LoVo (cell line): Measurements from ENCODE around the gene SLC16A7.

Source experiments
- DNase-seq: peaks from one replicate; pipeline ENCODE4 v3.0.0-alpha.2; 2016; ENCODE audit warnings: low spot score

Gene SLC16A7

GRCh38 chr12:59624732-59625460, 29.1 kb downstream of the SLC16A7 start:
- no peak for DNase-seq

- no peak for DNase-seq
Observed at GRCh38 chr12:59626382-59626781, 30.6 kb downstream of the SLC16A7 start.

- DNase-seq: no peak
Observed at GRCh38 chr12:59627582-59627981, 31.8 kb downstream of the SLC16A7 start.

DNA sequence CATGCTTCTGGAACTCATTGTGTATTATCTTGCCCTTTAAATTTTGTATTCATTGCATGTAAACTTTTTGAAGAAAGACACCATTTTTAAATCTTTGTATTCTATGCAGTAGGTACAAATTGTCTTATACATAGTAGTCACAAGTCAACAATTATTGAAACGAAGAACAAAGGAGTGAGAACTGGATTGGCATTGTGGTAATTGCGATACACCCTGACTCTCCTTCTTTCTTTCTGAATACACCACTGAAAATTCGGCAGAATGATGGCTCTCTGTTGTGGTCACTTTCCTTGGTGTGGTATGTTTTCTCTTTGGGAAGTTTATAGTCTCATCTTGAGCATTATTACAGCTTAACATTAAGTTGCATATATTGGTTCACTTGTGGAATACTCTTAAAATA, 34.1 kb downstream of the SLC16A7 start:
- DNase-seq: no peak

DNA sequence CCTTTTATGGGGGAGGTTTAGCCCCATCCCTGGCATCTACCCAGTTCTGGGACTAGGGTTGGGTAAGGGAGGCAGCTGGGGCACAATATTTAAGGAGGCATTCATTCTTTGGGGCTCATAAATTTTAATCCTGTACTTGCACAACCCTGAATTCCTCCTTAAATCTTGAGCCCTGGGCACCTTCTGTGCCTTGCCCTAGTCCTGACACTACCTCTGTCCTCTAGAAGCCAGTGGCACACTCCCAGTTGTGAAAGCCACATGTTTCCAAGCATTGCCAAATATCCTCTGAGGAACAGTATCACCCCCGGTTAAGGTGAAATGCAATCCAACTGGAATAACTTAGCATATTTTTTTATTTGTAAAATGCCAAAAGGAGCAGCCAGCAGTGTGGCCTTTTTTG, 36.6 kb downstream of the SLC16A7 start:
- no peak for DNase-seq

DNA sequence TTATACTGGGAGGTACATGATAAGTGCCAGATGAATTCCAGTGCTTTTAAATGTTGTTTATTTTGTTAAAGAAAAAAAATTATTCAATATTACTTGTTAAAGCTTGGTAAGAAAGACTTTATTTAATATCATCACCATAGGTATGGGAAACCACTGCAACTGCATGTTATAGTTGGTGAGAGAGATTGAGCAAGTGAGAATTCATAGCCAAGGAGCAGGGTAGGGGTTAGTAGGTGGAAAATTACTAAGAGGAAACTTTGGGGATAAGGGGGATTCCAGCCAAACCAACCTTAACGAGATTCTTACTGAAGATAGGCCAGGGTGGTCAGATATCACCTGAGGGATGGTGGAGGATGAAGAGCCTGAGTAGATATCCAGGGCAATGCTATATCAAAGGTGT, 38.4 kb downstream of the SLC16A7 start:
- DNase-seq: no peak

DNA sequence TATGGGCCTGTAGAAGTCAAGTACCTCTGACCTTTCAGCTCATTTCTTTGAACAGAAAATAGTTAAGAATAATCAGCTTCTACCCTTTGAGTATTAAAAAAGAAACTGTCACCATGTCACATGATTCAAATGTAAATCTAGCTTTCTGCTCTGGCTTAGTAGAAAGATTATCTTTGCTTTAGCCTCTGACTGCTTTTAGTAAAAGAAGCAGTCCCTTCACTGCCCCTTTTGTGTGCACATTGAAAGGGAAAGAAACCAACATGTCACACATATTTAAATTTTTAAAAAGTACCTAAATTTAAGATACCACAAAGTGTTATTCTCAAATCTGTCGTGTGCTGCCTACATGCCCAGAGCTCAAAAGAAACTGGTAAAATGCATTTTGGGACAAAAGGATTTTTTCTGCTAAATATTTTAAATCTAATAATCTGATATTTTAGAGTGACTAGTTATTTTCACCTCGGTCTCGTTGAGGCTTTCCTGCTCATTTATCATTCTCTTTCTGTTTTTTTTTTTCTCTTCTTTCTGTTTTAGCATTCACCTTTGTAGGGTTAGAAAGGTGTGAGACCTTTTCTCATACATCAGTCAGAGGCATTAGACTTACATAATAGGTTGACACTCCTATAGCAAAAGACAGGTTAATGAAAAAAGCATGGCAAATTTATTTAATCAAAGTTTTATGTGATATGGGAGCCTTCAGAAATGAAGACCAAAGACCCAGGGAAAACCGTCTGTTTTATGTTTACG, 41.3 kb downstream of the SLC16A7 start:
- DNase-seq: no peak

DNA sequence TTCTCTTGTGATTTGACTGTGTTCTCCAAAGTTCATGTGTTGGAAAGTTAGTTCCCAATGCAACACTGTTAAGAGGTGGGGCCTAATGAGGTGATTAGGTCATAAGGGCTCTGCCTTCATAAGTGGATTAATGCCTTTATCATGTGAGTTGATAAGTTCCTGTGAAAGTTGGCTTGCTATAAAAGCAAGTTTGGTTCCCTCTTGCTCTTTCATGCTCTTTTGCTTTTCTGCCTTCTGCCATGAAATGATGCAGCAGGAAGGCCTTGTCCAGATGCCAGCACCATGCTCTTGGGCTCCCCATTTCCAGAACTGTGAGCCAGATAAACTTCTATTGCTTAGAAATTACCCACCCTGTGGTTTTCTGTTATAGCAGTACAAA, 41.9 kb downstream of the SLC16A7 start:
- no peak for DNase-seq

- no peak for DNase-seq
Observed at GRCh38 chr12:59643550-59643949, 47.7 kb downstream of the SLC16A7 start.

DNA sequence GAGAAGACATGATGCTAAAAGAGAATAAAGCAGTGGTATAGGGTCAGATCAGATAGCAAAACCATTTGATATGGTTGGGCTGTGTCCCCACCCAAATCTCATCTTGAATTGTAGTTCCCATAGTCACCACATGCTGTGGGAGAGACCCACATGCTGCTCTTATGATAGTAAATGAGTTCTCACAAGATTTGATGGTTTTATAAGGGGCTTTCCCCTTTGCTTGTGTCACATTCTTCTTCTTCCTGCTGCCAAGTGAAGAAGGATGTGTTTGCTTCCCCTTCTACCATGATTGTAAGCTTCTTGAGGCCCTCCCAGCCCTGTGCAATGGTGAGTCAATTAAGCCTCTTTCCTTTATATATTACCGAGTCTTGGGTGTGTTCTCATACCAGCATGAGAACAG, 49.4 kb downstream of the SLC16A7 start:
- DNase-seq: no peak

DNA sequence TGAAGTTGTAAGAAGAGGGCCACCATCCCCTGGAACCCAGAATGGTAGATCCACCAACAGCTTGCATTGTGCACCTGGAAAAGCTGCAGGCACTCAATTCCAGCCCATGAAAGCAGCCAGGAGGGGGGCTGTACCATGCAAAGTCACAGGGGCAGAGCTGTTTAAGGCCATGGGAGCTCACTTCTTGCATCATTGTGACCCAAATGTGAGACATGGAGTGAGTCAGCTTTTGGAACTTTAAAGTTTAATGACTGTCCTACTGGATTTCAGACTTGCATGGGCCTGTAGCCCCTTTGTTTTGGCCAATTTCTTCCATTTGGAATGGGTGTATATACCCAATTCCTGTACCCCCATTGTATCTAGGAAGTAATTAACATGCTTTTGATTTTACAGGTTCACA, 50.8 kb downstream of the SLC16A7 start:
- no peak for DNase-seq

GRCh38 chr12:59649203-59649602, 53.4 kb downstream of the SLC16A7 start:
- DNase-seq: no peak

- no peak for DNase-seq
Observed at GRCh38 chr12:59650588-59651228, 54.9 kb downstream of the SLC16A7 start.

GRCh38 chr12:59651229-59651920, 55.5 kb downstream of the SLC16A7 start:
- DNase-seq: no peak

DNA sequence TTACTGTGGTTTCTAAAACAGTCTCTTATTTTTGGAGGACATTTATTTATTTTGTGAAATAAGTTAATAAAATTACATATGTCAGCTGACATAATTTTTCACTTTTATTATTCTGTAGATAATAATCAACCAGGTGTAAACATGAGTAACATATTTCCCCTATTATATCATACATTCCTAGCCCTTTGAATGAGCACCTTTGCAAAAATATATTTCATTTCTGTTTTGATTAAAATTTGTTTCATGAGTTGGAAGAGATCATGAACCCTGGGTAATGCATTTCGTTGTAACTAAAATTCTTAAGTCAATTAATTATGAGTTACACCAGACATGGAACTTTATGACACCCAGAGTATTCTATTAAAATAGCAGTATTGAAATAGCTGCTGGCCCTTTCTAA, 56.3 kb downstream of the SLC16A7 start:
- no peak for DNase-seq

DNA sequence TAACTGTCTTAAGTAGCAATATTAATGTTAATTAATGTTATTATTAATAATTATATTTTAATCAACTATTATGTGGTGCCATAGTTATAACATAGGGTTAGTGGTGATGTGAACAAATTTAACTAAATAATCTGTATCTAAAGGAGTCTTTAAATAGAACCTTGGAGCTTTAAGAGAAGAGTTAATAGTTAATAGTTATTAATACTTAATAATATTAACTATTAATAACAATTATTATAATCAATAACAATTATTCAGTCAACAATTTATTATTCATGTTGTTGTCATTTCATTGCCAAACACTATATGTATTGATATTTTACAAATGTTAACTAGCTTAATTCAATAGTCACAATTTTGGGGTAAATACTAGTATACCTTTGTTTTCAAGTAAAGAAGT, 58.2 kb downstream of the SLC16A7 start:
- DNase-seq: no peak

DNA sequence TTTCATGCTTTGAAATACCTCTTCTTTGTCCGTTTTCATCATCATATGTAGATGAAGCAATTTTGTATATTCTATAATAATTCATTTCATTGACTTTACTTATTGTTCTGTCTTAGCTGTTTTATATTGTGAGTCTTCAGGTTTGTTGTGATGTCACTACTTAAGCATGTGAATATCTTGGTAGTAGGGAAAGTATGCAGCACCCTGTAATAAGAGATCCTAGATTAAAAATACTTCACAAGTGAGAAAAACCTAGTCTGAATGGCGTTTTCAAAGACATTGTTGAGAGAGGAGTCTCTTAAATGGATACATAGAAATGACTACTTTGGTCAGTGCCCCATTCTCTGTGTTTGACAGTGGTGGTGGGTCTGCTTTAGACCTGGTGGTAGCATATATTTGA, 61.4 kb downstream of the SLC16A7 start:
- no peak for DNase-seq

GRCh38 chr12:59657711-59658110, 61.9 kb downstream of the SLC16A7 start:
- DNase-seq: no peak

DNA sequence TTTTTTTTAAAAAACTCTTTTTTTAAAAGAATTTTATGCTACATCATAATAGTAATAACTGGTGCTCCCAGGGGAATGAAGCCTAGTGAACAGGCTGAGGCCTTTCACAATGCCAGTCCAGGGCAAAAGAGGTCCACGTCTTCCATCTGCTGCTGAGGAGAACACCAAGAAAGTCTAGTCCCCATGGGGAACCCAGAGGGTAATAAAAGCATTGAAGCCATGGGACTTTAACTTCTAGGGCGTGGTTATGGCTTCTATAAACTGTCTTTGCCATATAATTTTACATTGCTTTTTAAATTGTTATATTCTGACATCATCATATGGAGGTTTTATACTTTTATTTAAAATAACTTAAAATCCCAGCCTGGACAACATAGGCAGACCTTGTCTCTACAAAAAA, 64.3 kb downstream of the SLC16A7 start:
- no peak for DNase-seq

DNA sequence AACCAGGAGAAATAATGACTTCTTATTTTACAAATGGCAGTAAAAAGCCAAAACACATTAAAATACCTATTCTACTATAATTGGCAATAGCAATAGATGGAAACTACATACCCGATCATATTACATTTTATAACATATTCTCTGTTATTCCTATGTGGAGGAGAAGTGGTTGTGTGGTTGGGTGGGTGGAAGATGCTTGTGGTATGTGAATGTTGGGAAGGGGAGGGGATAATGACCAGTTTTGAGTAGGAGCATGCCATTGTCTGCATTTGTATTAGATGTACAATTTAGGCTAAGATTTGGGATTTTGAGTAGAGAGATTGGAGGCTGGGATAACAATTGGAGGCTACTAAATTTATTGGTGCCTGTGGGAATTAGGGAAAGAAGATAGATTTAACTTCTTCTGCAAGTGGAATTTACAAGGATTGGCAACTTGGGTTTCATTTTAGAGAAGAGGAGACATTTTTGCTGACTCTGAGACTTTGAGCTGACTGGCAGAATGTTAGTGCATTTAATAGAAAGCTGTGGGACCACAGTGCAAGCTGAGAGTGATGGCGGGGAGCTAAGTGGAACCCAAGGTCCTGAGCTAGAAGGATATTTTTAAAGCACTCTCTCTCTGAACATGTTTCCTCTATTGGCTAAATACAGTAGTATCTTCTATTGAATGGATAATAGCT, 65.2 kb downstream of the SLC16A7 start:
- DNase-seq: no peak

DNA sequence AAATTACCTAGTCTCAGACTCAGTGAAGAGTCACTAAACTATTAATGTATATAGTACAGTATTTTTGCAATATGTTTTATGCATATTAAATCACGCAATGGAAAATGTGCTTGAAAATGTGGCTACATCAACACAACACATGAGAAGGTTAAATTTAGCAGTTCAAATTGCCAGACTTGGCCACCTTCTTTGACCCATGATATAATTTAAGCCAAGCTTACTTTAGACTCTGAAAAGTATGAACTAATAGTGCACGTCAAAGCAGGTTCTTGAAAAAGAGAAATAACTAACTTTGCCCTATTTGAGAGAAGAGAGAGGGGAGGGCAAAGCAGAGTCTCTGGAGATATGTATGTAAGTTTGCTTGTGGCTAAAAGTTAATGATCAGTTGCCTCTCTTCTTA, 68.7 kb downstream of the SLC16A7 start:
- no peak for DNase-seq

DNA sequence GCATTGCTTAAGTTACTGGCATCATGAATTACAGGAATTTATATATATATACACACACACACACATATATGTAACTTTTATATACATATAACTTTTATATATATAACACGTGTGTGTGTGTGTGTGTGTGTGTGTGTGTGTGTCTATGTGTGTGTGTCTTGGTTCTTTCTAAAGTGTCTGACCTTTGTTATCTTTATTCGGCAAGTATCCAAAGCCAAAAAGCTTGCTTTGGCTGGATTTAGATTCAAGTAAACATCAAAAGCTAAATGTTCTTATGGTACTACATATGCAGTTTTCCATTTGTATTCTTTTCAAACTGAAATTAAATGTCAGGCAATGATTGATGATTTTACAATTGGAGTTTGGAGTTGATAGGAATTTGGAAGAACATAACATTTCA, 69.9 kb downstream of the SLC16A7 start:
- DNase-seq: no peak
